Measurements from ENCODE around the gene EYA4. TPM values are rescaled to one million over a fixed set of nuclear protein-coding genes. Genes with fewer than 3 reads are reported as not detected.

Gene EYA4
- polyA plus RNA-seq (2013), result 0.10 and 0.12 TPM in 2 replicates

DNA sequence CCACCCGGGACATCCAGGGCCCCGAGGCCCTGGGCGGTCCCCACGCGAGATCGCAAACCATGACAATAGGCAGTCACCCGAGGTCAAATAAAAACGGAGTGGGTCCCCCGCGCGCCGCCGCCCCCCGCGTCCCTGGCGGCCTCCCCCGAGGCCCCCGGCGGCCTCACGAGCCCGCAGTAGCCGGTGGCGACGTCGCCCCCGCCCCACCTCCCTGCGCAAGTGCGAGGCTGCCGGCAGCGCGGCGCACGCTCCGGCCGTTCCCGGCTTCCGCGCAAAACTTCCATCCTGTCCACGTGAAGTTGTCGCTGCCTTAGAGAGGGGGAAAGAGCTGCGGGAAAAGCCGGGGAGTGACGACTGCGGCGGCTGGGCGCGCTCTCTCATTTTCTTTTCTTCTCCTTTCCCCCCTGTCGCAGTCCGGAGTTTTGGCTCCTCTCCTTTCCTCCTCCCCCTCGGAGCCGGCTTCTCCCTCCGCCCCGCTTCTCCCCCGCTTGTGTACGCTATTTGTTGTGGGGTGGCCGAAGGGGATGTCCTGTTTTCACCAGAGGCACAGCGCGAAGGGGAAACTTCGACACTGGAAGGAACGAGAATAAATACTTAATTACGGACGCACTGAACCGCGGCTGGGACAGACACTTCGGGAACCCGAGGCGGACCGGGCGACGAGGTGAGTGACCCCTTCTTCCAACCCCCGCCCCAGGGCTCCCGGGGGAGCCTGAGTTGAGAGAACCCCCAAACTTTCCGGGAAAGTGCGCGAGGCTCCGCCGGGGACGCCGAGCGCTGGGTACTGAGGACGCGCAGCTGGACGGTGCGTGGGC lies at the start of gene EYA4:
Gene EYA4, plus strand, starts transcription at position 272 of the 815 bp plus-strand sequence. CDS start 33,424 bp downstream, outside the sequence.
- no peak within 1 kb of the TSS for H4K91ac ChIP-seq (ENCODE audit: low read depth, low read length)
- no peak within 1 kb of the TSS for H3K27ac ChIP-seq (ENCODE audit: low read depth, low read length)
- H3K79me2 ChIP-seq (ENCODE audit: control insufficient read depth, insufficient read depth, low read length, poor library complexity), result no peaks in the 10 kb centered on the region
- no peak within 1 kb of the TSS for H3K4ac ChIP-seq (ENCODE audit: low read depth, low read length)
- no peak within 1 kb of the TSS for H2BK12ac ChIP-seq (ENCODE audit: low read length)
- no peak within 1 kb of the TSS for H2BK120ac ChIP-seq (ENCODE audit: insufficient read depth, low read length, poor library complexity)
- peak within 1 kb of the TSS; percentile 67 for H3K4me3 ChIP-seq (ENCODE audit: low read depth, low read length)
- H3K9ac ChIP-seq (ENCODE audit: low read length), result no peak within 1 kb of the TSS
- peak within 1 kb of the TSS; percentile 85 for H2AFZ ChIP-seq (ENCODE audit: insufficient read depth, low read length, poor library complexity)
- H3K4me2 ChIP-seq (ENCODE audit: low read length), result peak within 1 kb of the TSS; percentile 100
- no peak within 1 kb of the TSS for H3K14ac ChIP-seq (ENCODE audit: low read length)
- H3K27me3 ChIP-seq (ENCODE audit: insufficient read depth, low read length), result peaks cover 35% of the 10 kb centered on the region
- no CpG with 5 or more reads among the region's 84 CpGs for WGBS (ENCODE audit: extremely low coverage, insufficient coverage, insufficient read length)
- H3K23ac ChIP-seq (ENCODE audit: low read length), result no peak within 1 kb of the TSS
- no peak for DNase-seq
- H4K8ac ChIP-seq (ENCODE audit: low read depth, low read length), result no peak within 1 kb of the TSS
- no peaks in the 10 kb centered on the region for H3K36me3 ChIP-seq (ENCODE audit: control insufficient read depth in 1 of 2, insufficient read depth in 2 of 2, low read length in 2 of 2)
- H3K18ac ChIP-seq (ENCODE audit: low read length), result no peak within 1 kb of the TSS
- H3K79me1 ChIP-seq (ENCODE audit: low read length), result no peaks in the 10 kb centered on the region
- H2BK5ac ChIP-seq (ENCODE audit: low read depth, low read length, poor library complexity), result no peak within 1 kb of the TSS
- no peak within 1 kb of the TSS for H4K12ac ChIP-seq (ENCODE audit: low read depth, low read length)
- no peak within 1 kb of the TSS for H2AK5ac ChIP-seq (ENCODE audit: low read length)
- no peaks in the 10 kb centered on the region for H3K9me3 ChIP-seq (ENCODE audit: insufficient read depth, low read depth, low read length)
- peaks cover 8 to 11% of the 10 kb centered on the region in 2 experiments for H3K4me1 ChIP-seq (ENCODE audit: control insufficient read depth in 1 of 2, insufficient read depth in 2 of 2, low read length in 2 of 2)

DNA sequence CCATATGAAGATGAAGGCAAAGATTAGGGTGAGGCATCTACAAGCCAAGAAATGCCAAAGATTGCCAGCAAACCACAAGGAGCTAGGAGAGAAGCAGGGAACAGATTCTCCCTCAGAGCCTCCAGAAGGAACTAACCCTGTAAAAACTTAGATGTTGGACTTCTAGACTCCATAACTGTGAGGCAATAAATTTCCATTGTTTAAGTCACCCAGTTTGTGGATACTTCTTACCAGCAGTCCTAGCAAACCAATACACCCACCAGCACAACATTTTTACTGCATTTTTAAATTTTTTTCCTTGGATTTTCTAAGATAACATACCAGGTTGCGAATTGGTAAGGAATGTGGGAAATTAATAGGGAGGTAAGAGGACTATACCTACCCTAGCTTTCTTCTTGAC lies 47.8 kb upstream of the EYA4 start:
- Histone ChIP-seq H3K14ac (ENCODE audit: low read length) (no peak overlapping the region), H3K4me2 (ENCODE audit: low read length) (no peak overlapping the region), H3K9ac (ENCODE audit: low read length) (no peak overlapping the region), H4K12ac (ENCODE audit: low read depth, low read length) (no peak overlapping the region), H3K18ac (ENCODE audit: low read length) (no peak overlapping the region), H3K4ac (ENCODE audit: low read depth, low read length) (no peak overlapping the region), H2AK5ac (ENCODE audit: low read length) (no peak overlapping the region), H2BK5ac (ENCODE audit: low read depth, low read length, poor library complexity) (no peak overlapping the region), H3K4me1 (ENCODE audit: control insufficient read depth in 1 of 2, insufficient read depth in 2 of 2, low read length in 2 of 2) (no peaks in the 10 kb centered on the region), H4K91ac (ENCODE audit: low read depth, low read length) (no peak overlapping the region), H2AFZ (ENCODE audit: insufficient read depth, low read length, poor library complexity) (no peak overlapping the region), H3K27ac (ENCODE audit: low read depth, low read length) (no peak overlapping the region), H3K4me3 (ENCODE audit: low read depth, low read length) (no peak overlapping the region), H3K27me3 (ENCODE audit: insufficient read depth, low read length) (no peaks in the 10 kb centered on the region), H3K79me2 (ENCODE audit: control insufficient read depth, insufficient read depth, low read length, poor library complexity) (no peaks in the 10 kb centered on the region), H2BK12ac (ENCODE audit: low read length) (no peak overlapping the region), H3K79me1 (ENCODE audit: low read length) (no peaks in the 10 kb centered on the region), H3K9me3 (ENCODE audit: insufficient read depth, low read depth, low read length) (no peaks in the 10 kb centered on the region), H3K36me3 (ENCODE audit: control insufficient read depth in 1 of 2, insufficient read depth in 2 of 2, low read length in 2 of 2) (no peaks in the 10 kb centered on the region), H3K23ac (ENCODE audit: low read length) (no peak overlapping the region), H4K8ac (ENCODE audit: low read depth, low read length) (no peak overlapping the region), H2BK120ac (ENCODE audit: insufficient read depth, low read length, poor library complexity) (no peak overlapping the region)
- no CpG with 5 or more reads among the region's 1 CpG for WGBS (ENCODE audit: extremely low coverage, insufficient coverage, insufficient read length)
- peak; percentile 66 to 92 for DNase-seq

DNA sequence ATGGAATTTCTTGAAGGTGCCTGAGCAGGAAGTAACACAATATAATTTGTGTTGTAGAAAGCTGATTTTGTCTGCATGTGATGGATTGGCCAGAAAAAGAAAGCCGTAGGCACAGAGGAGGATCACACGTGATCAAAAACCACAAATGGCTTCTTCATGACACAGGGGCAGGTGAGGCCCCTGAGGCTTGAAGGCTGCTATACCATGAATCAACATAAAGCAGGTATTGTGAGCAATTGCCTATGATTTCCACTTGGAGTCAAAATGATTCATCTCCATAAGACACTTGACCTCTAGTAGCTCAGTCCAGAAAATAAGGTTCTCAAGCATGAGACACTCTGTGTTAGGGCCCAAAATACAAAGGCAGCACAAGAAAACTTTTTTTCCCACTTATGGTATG lies 42.4 kb upstream of the EYA4 start:
- no peaks in the 10 kb centered on the region for H3K4me1 ChIP-seq (ENCODE audit: control insufficient read depth in 1 of 2, insufficient read depth in 2 of 2, low read length in 2 of 2)
- H3K4ac ChIP-seq (ENCODE audit: low read depth, low read length), result no peak overlapping the region
- H3K27ac ChIP-seq (ENCODE audit: low read depth, low read length), result no peak overlapping the region
- no peak overlapping the region for H3K18ac ChIP-seq (ENCODE audit: low read length)
- H3K36me3 ChIP-seq (ENCODE audit: control insufficient read depth in 1 of 2, insufficient read depth in 2 of 2, low read length in 2 of 2), result peaks cover 0 to 1% of the 10 kb centered on the region in 2 experiments
- H3K79me1 ChIP-seq (ENCODE audit: low read length), result no peaks in the 10 kb centered on the region
- H3K9ac ChIP-seq (ENCODE audit: low read length), result no peak overlapping the region
- H2BK120ac ChIP-seq (ENCODE audit: insufficient read depth, low read length, poor library complexity), result no peak overlapping the region
- H3K4me2 ChIP-seq (ENCODE audit: low read length), result no peak overlapping the region
- no peaks in the 10 kb centered on the region for H3K79me2 ChIP-seq (ENCODE audit: control insufficient read depth, insufficient read depth, low read length, poor library complexity)
- H4K8ac ChIP-seq (ENCODE audit: low read depth, low read length), result no peak overlapping the region
- H3K27me3 ChIP-seq (ENCODE audit: insufficient read depth, low read length), result no peaks in the 10 kb centered on the region
- DNase-seq, result peak in 1 of 2 donors; percentile 10
- no peak overlapping the region for H2AFZ ChIP-seq (ENCODE audit: insufficient read depth, low read length, poor library complexity)
- H3K4me3 ChIP-seq (ENCODE audit: low read depth, low read length), result no peak overlapping the region
- WGBS (ENCODE audit: extremely low coverage, insufficient coverage, insufficient read length), result no CpG with 5 or more reads among the region's 2 CpGs
- no peak overlapping the region for H2AK5ac ChIP-seq (ENCODE audit: low read length)
- H3K14ac ChIP-seq (ENCODE audit: low read length), result no peak overlapping the region
- no peak overlapping the region for H2BK5ac ChIP-seq (ENCODE audit: low read depth, low read length, poor library complexity)
- no peak overlapping the region for H3K23ac ChIP-seq (ENCODE audit: low read length)
- H2BK12ac ChIP-seq (ENCODE audit: low read length), result no peak overlapping the region
- no peak overlapping the region for H4K12ac ChIP-seq (ENCODE audit: low read depth, low read length)
- no peaks in the 10 kb centered on the region for H3K9me3 ChIP-seq (ENCODE audit: insufficient read depth, low read depth, low read length)
- H4K91ac ChIP-seq (ENCODE audit: low read depth, low read length), result no peak overlapping the region

- H3K27me3 ChIP-seq (ENCODE audit: insufficient read depth, low read length), result no peaks in the 10 kb centered on the region
- no peak for DNase-seq
- no peak overlapping the region for H3K18ac ChIP-seq (ENCODE audit: low read length)
- H3K4ac ChIP-seq (ENCODE audit: low read depth, low read length), result no peak overlapping the region
- H3K4me2 ChIP-seq (ENCODE audit: low read length), result no peak overlapping the region
- no peak overlapping the region for H3K23ac ChIP-seq (ENCODE audit: low read length)
- no peak overlapping the region for H4K91ac ChIP-seq (ENCODE audit: low read depth, low read length)
- H3K14ac ChIP-seq (ENCODE audit: low read length), result no peak overlapping the region
- H3K79me1 ChIP-seq (ENCODE audit: low read length), result no peaks in the 10 kb centered on the region
- H2BK120ac ChIP-seq (ENCODE audit: insufficient read depth, low read length, poor library complexity), result no peak overlapping the region
- no peak overlapping the region for H2AK5ac ChIP-seq (ENCODE audit: low read length)
- H2BK5ac ChIP-seq (ENCODE audit: low read depth, low read length, poor library complexity), result no peak overlapping the region
- no peak overlapping the region for H3K9ac ChIP-seq (ENCODE audit: low read length)
- H3K79me2 ChIP-seq (ENCODE audit: control insufficient read depth, insufficient read depth, low read length, poor library complexity), result no peaks in the 10 kb centered on the region
- WGBS (ENCODE audit: extremely low coverage, insufficient coverage, insufficient read length), result 100% methylated on average over 1 of the region's 4 CpGs
- no peaks in the 10 kb centered on the region for H3K4me1 ChIP-seq (ENCODE audit: control insufficient read depth in 1 of 2, insufficient read depth in 2 of 2, low read length in 2 of 2)
- no peak overlapping the region for H2BK12ac ChIP-seq (ENCODE audit: low read length)
- H3K9me3 ChIP-seq (ENCODE audit: insufficient read depth, low read depth, low read length), result no peaks in the 10 kb centered on the region
- no peak overlapping the region for H2AFZ ChIP-seq (ENCODE audit: insufficient read depth, low read length, poor library complexity)
- H3K27ac ChIP-seq (ENCODE audit: low read depth, low read length), result no peak overlapping the region
- H4K8ac ChIP-seq (ENCODE audit: low read depth, low read length), result no peak overlapping the region
- H3K4me3 ChIP-seq (ENCODE audit: low read depth, low read length), result no peak overlapping the region
- no peak overlapping the region for H4K12ac ChIP-seq (ENCODE audit: low read depth, low read length)
- H3K36me3 ChIP-seq (ENCODE audit: control insufficient read depth in 1 of 2, insufficient read depth in 2 of 2, low read length in 2 of 2), result peaks cover 0 to 1% of the 10 kb centered on the region in 2 experiments
Measured at GRCh38 chr6:133201231-133201630, 39.9 kb upstream of the EYA4 start.
